HepG2 (cell line): ENCODE data around the gene MCC. TPM values are rescaled to one million over a fixed set of nuclear protein-coding genes. Genes with fewer than 3 reads are reported as not detected.
A peak's percentile ranks its signal among the peaks of the same experiment; 100 is the strongest.

Source experiments
- ATAC-seq: fragments of 200-7000 bp; cut with Tn5 transposase; 3 replicates; pipeline ENCODE4 v1.9.1; 2020; ENCODE audit warnings: mild to moderate bottlenecking, moderate library complexity
- BruUV-seq: library from RNA; stranded (reverse); fragments of 400-500 nt; replicated peaks from 2 replicates; lab custom pipeline; 2021; lab: Mats Ljungman, UMichigan
- CTCF ChIA-PET: fragments of 300-600 bp; formaldehyde crosslinking; extraction: SDS; loops from one replicate; lab custom pipeline; 2021; ENCODE audit warnings: low total read pairs, inconsistent platforms, low intra/inter-chr PET ratio; lab: Yijun Ruan, JAX
- POLR2A ChIA-PET: fragments of 350-600 bp; sonication (Branson Sonifier 250); formaldehyde crosslinking; loops from one replicate; lab custom pipeline; 2020; ENCODE audit warnings: antibody characterized with exemption, inconsistent platforms; lab: Yijun Ruan, JAX
- DNase-seq: peaks from one replicate; pipeline ENCODE4 v3.0.0-alpha.2; 2015; ENCODE audit warnings: low spot score
- FAIRE-seq: peaks from 3 replicates; lab custom pipeline; 2011; peaks lifted over from hg19 to GRCh38; lab: Jason Lieb, UNC
- H2AFZ ChIP-seq: one replicate; pipeline ENCODE4 v1.6.1; 2011; ENCODE audit warnings: low read length, inconsistent platforms
- H3K27ac ChIP-seq: fragments of 300-600 bp; 3 replicates; pipeline ENCODE4 v1.8.0; 2011; ENCODE audit warnings: mixed run types, mild to moderate bottlenecking, mixed read lengths, low read length, inconsistent platforms; ENCODE audit not compliant: insufficient read depth; ENCODE audit errors: extremely low read length
- H3K27me3 ChIP-seq, 2 experiments: fragments of 200-600 bp in 1 of 2; 2 replicates in 1 of 2; 3 replicates in 1 of 2; pipeline versions ENCODE4 v1.6.0 to v1.8.0; 2011; ENCODE audit warnings: low read length in 2 of 2, mild to moderate bottlenecking in 2 of 2, moderate library complexity in 2 of 2, inconsistent platforms in 1 of 2; ENCODE audit not compliant: insufficient read depth in 2 of 2, control insufficient read depth in 1 of 2
- H3K36me3 ChIP-seq, 2 experiments: fragments of 200-600 bp in 1 of 2; replicated peaks in 1 of 2; 2 replicates in 1 of 2; 3 replicates in 1 of 2; pipeline versions ENCODE4 v1.5.1 to v1.8.0; 2011; ENCODE audit warnings: low read length in 2 of 2, inconsistent platforms in 1 of 2; ENCODE audit not compliant: insufficient read depth in 2 of 2, control insufficient read depth in 1 of 2
- H3K4me1 ChIP-seq: 2 replicates; pipeline ENCODE4 v1.5.1; 2012; ENCODE audit warnings: low read length, inconsistent platforms; ENCODE audit not compliant: insufficient read depth
- H3K4me2 ChIP-seq: 2 replicates; pipeline ENCODE4 v1.6.0; 2011; ENCODE audit warnings: low read depth, low read length, inconsistent platforms
- H3K4me3 ChIP-seq, 3 experiments: fragments of 200-600 bp in 1 of 3; sonication (generic), shearing (Covaris generic) in 1 of 3; replicated peaks in 1 of 3; 2 replicates each; pipeline ENCODE4 v1.5.1; 2011 to 2016; ENCODE audit warnings: low read length in 3 of 3, inconsistent platforms in 2 of 3, low read depth in 2 of 3, mild to moderate bottlenecking in 2 of 3, control low read depth in 1 of 3, mixed read lengths in 1 of 3; ENCODE audit not compliant: insufficient read depth in 1 of 3
- H3K79me2 ChIP-seq: one replicate; pipeline ENCODE4 v1.6.1; 2011; ENCODE audit warnings: low read length, inconsistent platforms; ENCODE audit not compliant: insufficient read depth
- H3K9ac ChIP-seq: 2 replicates; pipeline ENCODE4 v1.6.0; 2011; ENCODE audit warnings: mild to moderate bottlenecking, low read depth, low read length, inconsistent platforms; ENCODE audit not compliant: insufficient read depth
- H3K9me3 ChIP-seq: 2 replicates; pipeline ENCODE4 v1.5.1; 2012; ENCODE audit warnings: mild to moderate bottlenecking, low read length
- H4K20me1 ChIP-seq: 2 replicates; pipeline ENCODE4 v1.6.0; 2011; ENCODE audit warnings: inconsistent platforms, mild to moderate bottlenecking, low read length, moderate library complexity; ENCODE audit not compliant: insufficient read depth
- ARNT ChIP-seq: fragments of 450-650 bp; IDR thresholded peaks from 2 replicates; pipeline ENCODE4 v1.6.1; 2017
- CBX5 ChIP-seq: sonication (generic); formaldehyde crosslinking; IDR thresholded peaks from 2 replicates; pipeline ENCODE4 v1.4.0; 2020; ENCODE audit warnings: missing genetic modification reagents, borderline replicate concordance
- EZH2 ChIP-seq: conservative IDR thresholded peaks from 2 replicates; pipeline ENCODE4 v1.6.1; 2012; ENCODE audit warnings: mild to moderate bottlenecking, low read depth, low read length, moderate library complexity
- HNF4G ChIP-seq, 2 experiments: sonication (generic) in 1 of 2; formaldehyde crosslinking in 1 of 2; IDR thresholded peaks; 2 replicates each; pipeline versions ENCODE4 v1.4.0 to v1.6.1; 2011 to 2020; ENCODE audit warnings: borderline replicate concordance in 2 of 2, low read depth in 2 of 2, mild to moderate bottlenecking in 2 of 2, low read length in 1 of 2, missing genetic modification reagents in 1 of 2, moderate library complexity in 1 of 2
- KDM4B ChIP-seq: sonication (generic); formaldehyde crosslinking; IDR thresholded peaks from 2 replicates; pipeline ENCODE4 v1.4.0; 2020; ENCODE audit warnings: missing genetic modification reagents
- KMT2A ChIP-seq: sonication (generic); formaldehyde crosslinking; IDR thresholded peaks from 2 replicates; pipeline ENCODE4 v1.4.0; 2020; ENCODE audit warnings: missing genetic modification reagents
- MTA1 ChIP-seq: sonication (generic); formaldehyde crosslinking; IDR thresholded peaks from 2 replicates; pipeline ENCODE4 v1.4.0; 2020; ENCODE audit warnings: missing genetic modification reagents, mild to moderate bottlenecking, borderline replicate concordance
- NAIF1 ChIP-seq: sonication (generic); formaldehyde crosslinking; IDR thresholded peaks from 2 replicates; pipeline ENCODE4 v1.5.0; 2020; ENCODE audit warnings: mild to moderate bottlenecking, missing genetic modification reagents, borderline replicate concordance
- PRPF4 ChIP-seq: fragments of 200-400 bp; formaldehyde crosslinking; IDR thresholded peaks from 2 replicates; pipeline ENCODE4 v1.6.1; 2016; ENCODE audit warnings: low read length, low read depth; ENCODE audit not compliant: poor library complexity, severe bottlenecking
- SAP130 ChIP-seq: IDR thresholded peaks from 2 replicates; pipeline ENCODE4 v1.6.1; 2016; ENCODE audit warnings: low read depth
- TBX3 ChIP-seq: fragments of 450-650 bp; IDR thresholded peaks from 2 replicates; pipeline ENCODE4 v1.6.1; 2017; ENCODE audit warnings: antibody characterized with exemption, mild to moderate bottlenecking, inconsistent platforms, borderline replicate concordance
- ZNF17 ChIP-seq: sonication (generic); formaldehyde crosslinking; IDR thresholded peaks from 2 replicates; pipeline ENCODE4 v1.5.0; 2020; ENCODE audit warnings: mild to moderate bottlenecking, missing genetic modification reagents
- ZNF33B ChIP-seq: sonication (generic); formaldehyde crosslinking; IDR thresholded peaks from 2 replicates; pipeline ENCODE4 v1.5.1; 2020; ENCODE audit warnings: mild to moderate bottlenecking, missing genetic modification reagents
- ZNF7 ChIP-seq: IDR thresholded peaks from 2 replicates; pipeline ENCODE4 v1.6.1; 2016; ENCODE audit warnings: missing biosample characterization, missing genetic modification reagents
- ZNF746 ChIP-seq: sonication (generic); formaldehyde crosslinking; IDR thresholded peaks from 2 replicates; pipeline ENCODE4 v1.8.0; 2022; ENCODE audit warnings: mild to moderate bottlenecking, missing genetic modification reagents
- ZSCAN21 ChIP-seq: sonication (generic); formaldehyde crosslinking; IDR thresholded peaks from 2 replicates; pipeline ENCODE4 v1.8.0; 2022; ENCODE audit warnings: mild to moderate bottlenecking, missing genetic modification reagents, moderate library complexity, borderline replicate concordance
- WGBS: methylation state at CpG from one replicate; pipeline ENCODE4 v1.1.6; 2017; ENCODE audit warnings: low lambda C conversion rate; 5-methylcytosine and 5-hydroxymethylcytosine counted together
- in situ Hi-C: cut with HindIII; loops from 2 replicates; pipeline ENCODE4 v1.10.0; 2017; ENCODE audit warnings: low pct_unique_long_range_greater_than_20kb; ENCODE audit not compliant: extremely low pct_ligation_motif_present
- intact Hi-C: fragments of 100-400 bp; cut with micrococcal nuclease; formaldehyde crosslinking; loops from one replicate; pipeline ENCODE4 v1.10.0; 2022; ENCODE audit not compliant: unreplicated experiment
- polyA plus RNA-seq, 8 experiments: library from polyadenylated mRNA; depleted of rRNA in 3 of 8; stranded (reverse) in 7 of 8; unstranded in 1 of 8; fragments of >200 nt; fragmentation: Illumina TruSeq in 4 of 8; extraction: Trizol in 4 of 8; gene quantifications; 2 replicates each; pipeline versions ENCODE4 v1.2.1 to v1.2.3, GENCODE V29; 2011 to 2016; ENCODE audit warnings: low read depth in 4 of 8, missing spikeins in 1 of 8, mixed read lengths in 1 of 8; ENCODE audit not compliant: insufficient read depth in 1 of 8
- total RNA-seq, 5 experiments: library from RNA; depleted of rRNA; stranded (reverse); fragments of >200 nt; fragmentation: Illumina TruSeq; extraction: Trizol; gene quantifications; 2 replicates each; pipeline ENCODE4 v1.2.3, GENCODE V29; 2016; ENCODE audit warnings: low read depth in 1 of 5
- TF ChIP-seq, protein P1 (sequence below): sonication (generic); formaldehyde crosslinking; IDR thresholded peaks from 2 replicates; pipeline ENCODE4 v1.4.0; 2020; ENCODE audit warnings: mild to moderate bottlenecking, missing genetic modification reagents
- TF ChIP-seq, protein P2 (sequence below): IDR thresholded peaks from 2 replicates; pipeline ENCODE4 v1.6.1; 2012; ENCODE audit warnings: inconsistent platforms
- TF ChIP-seq, protein P3 (sequence below): sonication (generic); formaldehyde crosslinking; IDR thresholded peaks from 2 replicates; pipeline ENCODE4 v1.4.0; 2020; ENCODE audit warnings: mild to moderate bottlenecking, missing genetic modification reagents
- TF ChIP-seq, protein P4 (sequence below): sonication (generic); formaldehyde crosslinking; IDR thresholded peaks from 2 replicates; pipeline ENCODE4 v1.5.0; 2020; ENCODE audit warnings: missing genetic modification reagents, mild to moderate bottlenecking, borderline replicate concordance

The MCC gene
- total and polyA plus RNA-seq, 2 of the 13 experiments (the other 11 are each of a cell fraction or from before 2014, with no cell fraction given): 0.55 to 2.4 TPM

DNA sequence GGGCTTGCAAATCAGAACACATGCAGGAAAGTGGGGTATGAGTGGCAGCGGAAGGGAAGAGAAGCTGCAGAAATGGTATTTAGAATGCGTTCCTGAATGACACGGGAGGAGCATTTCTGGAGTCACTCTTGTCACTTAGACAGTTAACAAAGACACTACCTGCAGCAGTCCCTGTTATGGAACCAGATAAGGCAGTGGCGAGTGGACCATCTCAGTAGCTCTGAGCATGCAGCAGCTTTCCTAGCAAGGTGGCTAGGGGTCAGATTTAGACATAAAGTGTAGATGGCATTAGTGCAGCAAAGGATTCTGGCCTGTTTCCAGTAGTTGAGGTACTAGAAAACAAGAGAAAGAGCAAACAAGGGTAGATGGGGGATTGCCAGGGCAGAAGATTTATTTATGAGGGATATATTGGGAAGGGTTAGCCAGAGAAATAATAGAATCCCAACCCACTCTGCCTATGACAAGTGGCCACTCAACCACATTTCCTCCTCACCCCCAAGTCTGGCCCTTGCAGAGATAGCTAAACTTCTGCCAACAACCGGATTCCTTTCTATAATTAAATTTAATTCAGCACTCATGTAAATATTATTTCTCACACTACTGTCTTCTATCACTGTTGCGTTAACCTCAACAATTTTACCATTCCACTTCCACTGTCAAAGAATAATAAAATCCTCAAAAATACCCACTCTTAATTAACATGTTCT is 310.0 kb downstream of the MCC start (continued):
- TF ChIP-seq, protein P1, sequence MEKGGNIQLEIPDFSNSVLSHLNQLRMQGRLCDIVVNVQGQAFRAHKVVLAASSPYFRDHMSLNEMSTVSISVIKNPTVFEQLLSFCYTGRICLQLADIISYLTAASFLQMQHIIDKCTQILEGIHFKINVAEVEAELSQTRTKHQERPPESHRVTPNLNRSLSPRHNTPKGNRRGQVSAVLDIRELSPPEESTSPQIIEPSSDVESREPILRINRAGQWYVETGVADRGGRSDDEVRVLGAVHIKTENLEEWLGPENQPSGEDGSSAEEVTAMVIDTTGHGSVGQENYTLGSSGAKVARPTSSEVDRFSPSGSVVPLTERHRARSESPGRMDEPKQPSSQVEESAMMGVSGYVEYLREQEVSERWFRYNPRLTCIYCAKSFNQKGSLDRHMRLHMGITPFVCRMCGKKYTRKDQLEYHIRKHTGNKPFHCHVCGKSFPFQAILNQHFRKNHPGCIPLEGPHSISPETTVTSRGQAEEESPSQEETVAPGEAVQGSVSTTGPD (CRISPR knock-in tag): no peak
- TF ChIP-seq EZH2 (no peak), ZSCAN21 (CRISPR knock-in tag) (no peak)

DNA sequence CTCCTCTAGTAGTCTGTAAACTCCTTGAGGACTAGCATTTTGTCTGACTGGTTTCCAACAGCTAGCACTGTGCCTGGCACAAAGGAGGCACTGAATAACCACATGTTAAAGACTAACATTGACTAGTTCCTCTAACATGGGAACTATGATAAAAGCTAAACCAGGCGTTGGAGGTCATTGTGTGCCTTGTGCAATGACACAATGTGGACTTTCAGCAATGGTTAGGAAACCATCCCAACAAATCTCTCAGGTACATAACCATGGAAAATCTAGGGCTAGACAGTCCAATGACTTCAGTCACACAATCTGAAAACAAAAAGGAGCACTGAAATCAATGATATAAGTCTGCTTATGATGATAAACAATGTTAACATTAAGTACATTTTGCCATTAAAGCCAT is 311.0 kb downstream of the MCC start:
- H4K20me1 ChIP-seq: no peaks in the 10 kb centered on the region
- in situ Hi-C loops: no loop called here
- no peaks in the 10 kb centered on the region for H3K27me3 ChIP-seq
- H3K4me3 ChIP-seq: no peak overlapping the region
- H3K36me3 ChIP-seq: no peaks in the 10 kb centered on the region
- BruUV-seq: no TSS peak
- DNase-seq (peak; percentile 50), FAIRE-seq (peak; percentile 74), ATAC-seq (peak; percentile 84)
- no peak overlapping the region for H2AFZ ChIP-seq
- H3K9me3 ChIP-seq: no peaks in the 10 kb centered on the region
- no peak overlapping the region for H3K9ac ChIP-seq
- no peaks in the 10 kb centered on the region for H3K79me2 ChIP-seq
- ChIA-PET CTCF (no interaction called here), POLR2A (no interaction called here)
- H3K4me2 ChIP-seq: no peak overlapping the region
- 0 out of 2 replicates have a peak, but pooled peaks cover 5% of the 10 kb centered on the region for H3K4me1 ChIP-seq
- WGBS: 4% methylated on average over 1 of the region's 1 CpG
- intact Hi-C loops: no loop called here
- no peak overlapping the region for H3K27ac ChIP-seq
- no peak for TF ChIP-seq SAP130 (CRISPR knock-in tag)
- no peak for TF ChIP-seq KMT2A (CRISPR knock-in tag)
- TF ChIP-seq NAIF1 (CRISPR knock-in tag): no peak
- TF ChIP-seq, protein P2, sequence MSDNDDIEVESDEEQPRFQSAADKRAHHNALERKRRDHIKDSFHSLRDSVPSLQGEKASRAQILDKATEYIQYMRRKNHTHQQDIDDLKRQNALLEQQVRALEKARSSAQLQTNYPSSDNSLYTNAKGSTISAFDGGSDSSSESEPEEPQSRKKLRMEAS: no peak
- TF ChIP-seq ZNF17 (CRISPR knock-in tag): no peak
- TF ChIP-seq ARNT: no peak
- no peak for TF ChIP-seq ZNF746
- no peak for TF ChIP-seq CBX5
- TF ChIP-seq TBX3: no peak
- TF ChIP-seq KDM4B: no peak
- TF ChIP-seq PRPF4: no peak
- TF ChIP-seq, protein P3, sequence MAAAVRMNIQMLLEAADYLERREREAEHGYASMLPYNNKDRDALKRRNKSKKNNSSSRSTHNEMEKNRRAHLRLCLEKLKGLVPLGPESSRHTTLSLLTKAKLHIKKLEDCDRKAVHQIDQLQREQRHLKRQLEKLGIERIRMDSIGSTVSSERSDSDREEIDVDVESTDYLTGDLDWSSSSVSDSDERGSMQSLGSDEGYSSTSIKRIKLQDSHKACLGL (CRISPR knock-in tag): no peak
- no peak for TF ChIP-seq ZNF7
- TF ChIP-seq, protein P4, sequence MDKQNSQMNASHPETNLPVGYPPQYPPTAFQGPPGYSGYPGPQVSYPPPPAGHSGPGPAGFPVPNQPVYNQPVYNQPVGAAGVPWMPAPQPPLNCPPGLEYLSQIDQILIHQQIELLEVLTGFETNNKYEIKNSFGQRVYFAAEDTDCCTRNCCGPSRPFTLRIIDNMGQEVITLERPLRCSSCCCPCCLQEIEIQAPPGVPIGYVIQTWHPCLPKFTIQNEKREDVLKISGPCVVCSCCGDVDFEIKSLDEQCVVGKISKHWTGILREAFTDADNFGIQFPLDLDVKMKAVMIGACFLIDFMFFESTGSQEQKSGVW (CRISPR knock-in tag): no peak
- TF ChIP-seq HNF4G (IDR thresholded peaks at IDR 0.05; ENCODE audit: borderline replicate concordance, low read depth, low read length): peak; percentile 58; the same call in 1 of the 2 replicates
- TF ChIP-seq HNF4G (CRISPR knock-in tag; IDR thresholded peaks at IDR 0.05; ENCODE audit: borderline replicate concordance, low read depth): no peak
- TF ChIP-seq MTA1 (CRISPR knock-in tag): no peak
- no peak for TF ChIP-seq ZNF33B (CRISPR knock-in tag)
